ENCODE results near the gene TRAPPC10.

TRAPPC10 gene

GRCh38 chr21:43982489-43983078 lies 29.5 kb upstream of the TRAPPC10 start:
- DNase-seq: no peak

- DNase-seq: no peak
These were observed 28.7 kb upstream of the TRAPPC10 start for GRCh38 chr21:43983390-43983789.

GRCh38 chr21:43983860-43984420 lies 28.2 kb upstream of the TRAPPC10 start:
- no peak for DNase-seq

- DNase-seq: no peak
These were observed 27.0 kb upstream of the TRAPPC10 start for GRCh38 chr21:43984905-43985689.

GRCh38 chr21:43985690-43986251 lies 26.3 kb upstream of the TRAPPC10 start:
- no peak for DNase-seq

- peak; percentile 25 for DNase-seq
These were observed 25.3 kb upstream of the TRAPPC10 start for GRCh38 chr21:43986544-43987451.

GRCh38 chr21:43987509-43987908 lies 24.6 kb upstream of the TRAPPC10 start:
- DNase-seq: no peak

GRCh38 chr21:43988016-43988415 lies 24.1 kb upstream of the TRAPPC10 start:
- no peak for DNase-seq

GRCh38 chr21:43988506-43989230 lies 23.4 kb upstream of the TRAPPC10 start:
- DNase-seq: no peak

- no peak for DNase-seq
These were observed 22.7 kb upstream of the TRAPPC10 start for GRCh38 chr21:43989401-43989800.

GRCh38 chr21:43991447-43991991 lies 20.6 kb upstream of the TRAPPC10 start:
- peak; percentile 65 for DNase-seq

GRCh38 chr21:43992121-43992520 lies 20.0 kb upstream of the TRAPPC10 start:
- DNase-seq: no peak

GRCh38 chr21:43993420-43993934 lies 18.6 kb upstream of the TRAPPC10 start:
- DNase-seq: no peak

GRCh38 chr21:43994085-43994484 lies 18.0 kb upstream of the TRAPPC10 start:
- DNase-seq: no peak

GRCh38 chr21:43994646-43995045 lies 17.5 kb upstream of the TRAPPC10 start:
- no peak for DNase-seq

GRCh38 chr21:43995521-43996105 lies 16.5 kb upstream of the TRAPPC10 start:
- DNase-seq: no peak

- DNase-seq: peak; percentile 56
These were observed 14.1 kb upstream of the TRAPPC10 start for GRCh38 chr21:43997766-43998742.

GRCh38 chr21:44000360-44000759 lies 11.7 kb upstream of the TRAPPC10 start:
- DNase-seq: no peak

- no peak for DNase-seq
These were observed 9.6 kb upstream of the TRAPPC10 start for GRCh38 chr21:44002511-44002910.
